ENCODE results near the gene NAALAD2.
"Not testable (repeated sequence)": the region's sequence is repeated elsewhere in the genome, so short reads cannot be mapped to it uniquely, and the experiment has no call there.

NAALAD2 gene

GRCh38 chr11:90148900-90149299 is 14.4 kb downstream of the NAALAD2 start:
- FAIRE-seq = no peak
- TF ChIP-seq POLR2A (IDR thresholded peaks at IDR 0.05; ENCODE audit: low read depth, low read length) (no peak), TAF1 (IDR thresholded peaks at IDR 0.05; ENCODE audit: borderline replicate concordance, low read depth, low read length) (no peak), POLR2AphosphoS5 (IDR thresholded peaks at IDR 0.05; ENCODE audit: low read depth, low read length) (no peak)
- DNase-seq (ENCODE audit: insufficient read length) = no peak

GRCh38 chr11:90166982-90167573 is 32.6 kb downstream of the NAALAD2 start:
- DNase-seq (ENCODE audit: insufficient read length); FAIRE-seq: not testable (repeated sequence)

DNA sequence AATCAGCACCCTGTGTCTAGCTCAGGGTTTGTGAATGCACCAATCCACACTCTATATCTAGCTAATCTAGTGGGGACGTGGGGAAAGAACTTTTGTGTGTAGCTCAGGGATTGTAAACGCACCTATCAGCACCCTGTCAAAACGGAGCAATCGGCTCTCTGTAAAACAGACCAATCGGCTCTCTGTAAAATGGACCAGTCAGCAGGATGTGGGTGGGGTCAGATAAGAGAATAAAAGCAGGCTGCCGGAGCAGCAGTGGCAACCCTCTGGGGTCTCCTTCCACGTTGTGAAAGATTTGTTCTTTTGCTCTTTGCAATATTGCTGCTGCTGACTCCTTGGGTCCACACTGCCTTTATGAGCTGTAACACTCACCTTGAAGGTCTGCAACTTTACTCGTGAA is 33.2 kb downstream of the NAALAD2 start:
- not testable (repeated sequence) for FAIRE-seq; DNase-seq (ENCODE audit: insufficient read length)

GRCh38 chr11:90168571-90168970 is 34.1 kb downstream of the NAALAD2 start:
- FAIRE-seq = no peak
- TF ChIP-seq TAF1 (IDR thresholded peaks at IDR 0.05; ENCODE audit: borderline replicate concordance, low read depth, low read length) = no peak
- TF ChIP-seq POLR2A (IDR thresholded peaks at IDR 0.05; ENCODE audit: low read depth, low read length) = no peak
- no peak for TF ChIP-seq POLR2AphosphoS5 (IDR thresholded peaks at IDR 0.05; ENCODE audit: low read depth, low read length)

GRCh38 chr11:90171359-90171758 is 36.9 kb downstream of the NAALAD2 start:
- TF ChIP-seq POLR2AphosphoS5 (IDR thresholded peaks at IDR 0.05; ENCODE audit: low read depth, low read length) = no peak
- no peak for TF ChIP-seq POLR2A (IDR thresholded peaks at IDR 0.05; ENCODE audit: low read depth, low read length)
- TF ChIP-seq TAF1 (IDR thresholded peaks at IDR 0.05; ENCODE audit: borderline replicate concordance, low read depth, low read length) = no peak
- DNase-seq (ENCODE audit: insufficient read length) (no peak), FAIRE-seq (no peak)

More at GRCh38 chr11:90168571-90168970, 34.1 kb downstream of the NAALAD2 start:
- no peak for DNase-seq (ENCODE audit: insufficient read length)

GRCh38 chr11:90176069-90176468 is 41.6 kb downstream of the NAALAD2 start:
- FAIRE-seq (no peak), DNase-seq (ENCODE audit: insufficient read length) (no peak)
- TF ChIP-seq POLR2A (IDR thresholded peaks at IDR 0.05; ENCODE audit: low read depth, low read length) (no peak), TAF1 (IDR thresholded peaks at IDR 0.05; ENCODE audit: borderline replicate concordance, low read depth, low read length) (no peak), POLR2AphosphoS5 (IDR thresholded peaks at IDR 0.05; ENCODE audit: low read depth, low read length) (no peak)

- FAIRE-seq (no peak), DNase-seq (ENCODE audit: insufficient read length) (no peak)
- TF ChIP-seq POLR2AphosphoS5 (IDR thresholded peaks at IDR 0.05; ENCODE audit: low read depth, low read length) = no peak
- no peak for TF ChIP-seq POLR2A (IDR thresholded peaks at IDR 0.05; ENCODE audit: low read depth, low read length)
- no peak for TF ChIP-seq TAF1 (IDR thresholded peaks at IDR 0.05; ENCODE audit: borderline replicate concordance, low read depth, low read length)
These were observed 44.3 kb downstream of the NAALAD2 start for GRCh38 chr11:90178751-90179150.

- FAIRE-seq = no peak
- TF ChIP-seq TAF1 (IDR thresholded peaks at IDR 0.05; ENCODE audit: borderline replicate concordance, low read depth, low read length) (no peak), POLR2A (IDR thresholded peaks at IDR 0.05; ENCODE audit: low read depth, low read length) (no peak)
- DNase-seq (ENCODE audit: insufficient read length) = no peak
These were observed 45.5 kb downstream of the NAALAD2 start for GRCh38 chr11:90179923-90180322.

- no peak for DNase-seq (ENCODE audit: insufficient read length)
- TF ChIP-seq POLR2A (IDR thresholded peaks at IDR 0.05; ENCODE audit: low read depth, low read length) = no peak
- no peak for TF ChIP-seq POLR2AphosphoS5 (IDR thresholded peaks at IDR 0.05; ENCODE audit: low read depth, low read length)
- no peak for TF ChIP-seq TAF1 (IDR thresholded peaks at IDR 0.05; ENCODE audit: borderline replicate concordance, low read depth, low read length)
- no peak for FAIRE-seq
These were observed 53.4 kb downstream of the NAALAD2 start for GRCh38 chr11:90187839-90188238.

- FAIRE-seq (no peak), DNase-seq (ENCODE audit: insufficient read length) (no peak)
- no peak for TF ChIP-seq POLR2A (IDR thresholded peaks at IDR 0.05; ENCODE audit: low read depth, low read length)
- TF ChIP-seq POLR2AphosphoS5 (IDR thresholded peaks at IDR 0.05; ENCODE audit: low read depth, low read length) = no peak
- TF ChIP-seq TAF1 (IDR thresholded peaks at IDR 0.05; ENCODE audit: borderline replicate concordance, low read depth, low read length) = no peak
These were observed 54.5 kb downstream of the NAALAD2 start for GRCh38 chr11:90189011-90189410.

- TF ChIP-seq TAF1 (IDR thresholded peaks at IDR 0.05; ENCODE audit: borderline replicate concordance, low read depth, low read length) (no peak), POLR2AphosphoS5 (IDR thresholded peaks at IDR 0.05; ENCODE audit: low read depth, low read length) (no peak), POLR2A (IDR thresholded peaks at IDR 0.05; ENCODE audit: low read depth, low read length) (no peak)
- FAIRE-seq (no peak), DNase-seq (ENCODE audit: insufficient read length) (no peak)
These were observed 58.6 kb downstream of the NAALAD2 start for GRCh38 chr11:90192869-90193582.

DNA sequence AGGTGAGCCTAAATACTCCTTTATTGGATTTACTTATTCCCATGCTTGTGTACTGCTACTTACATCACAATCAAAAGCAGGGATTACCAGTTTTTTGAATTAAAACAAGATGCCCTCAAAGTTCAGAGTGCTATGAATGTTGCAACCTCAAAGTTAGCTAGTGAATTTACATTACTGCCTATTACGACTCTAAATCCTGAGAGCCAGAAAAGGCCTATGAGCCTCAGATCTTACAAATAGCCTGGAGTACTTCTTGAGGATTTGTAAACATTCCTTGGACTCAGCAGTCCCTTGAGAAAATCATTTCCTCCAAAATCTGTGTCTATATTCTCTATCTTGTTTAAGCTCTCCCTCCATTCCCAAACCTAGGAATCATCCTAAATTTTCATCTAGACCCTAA is 62.9 kb downstream of the NAALAD2 start:
- no peak for FAIRE-seq

More for the DNA sequence above, 62.9 kb downstream of the NAALAD2 start:
- TF ChIP-seq POLR2A (IDR thresholded peaks at IDR 0.05; ENCODE audit: low read depth, low read length) (no peak), POLR2AphosphoS5 (IDR thresholded peaks at IDR 0.05; ENCODE audit: low read depth, low read length) (no peak), TAF1 (IDR thresholded peaks at IDR 0.05; ENCODE audit: borderline replicate concordance, low read depth, low read length) (no peak)
- no peak for DNase-seq (ENCODE audit: insufficient read length)

Measured in GM12892 (cell line).